ENCODE measurements around the gene KLLN.
"Not testable (repeated sequence)": the region's sequence is repeated elsewhere in the genome, so short reads cannot be mapped to it uniquely, and the experiment has no call there.

The KLLN gene

DNA sequence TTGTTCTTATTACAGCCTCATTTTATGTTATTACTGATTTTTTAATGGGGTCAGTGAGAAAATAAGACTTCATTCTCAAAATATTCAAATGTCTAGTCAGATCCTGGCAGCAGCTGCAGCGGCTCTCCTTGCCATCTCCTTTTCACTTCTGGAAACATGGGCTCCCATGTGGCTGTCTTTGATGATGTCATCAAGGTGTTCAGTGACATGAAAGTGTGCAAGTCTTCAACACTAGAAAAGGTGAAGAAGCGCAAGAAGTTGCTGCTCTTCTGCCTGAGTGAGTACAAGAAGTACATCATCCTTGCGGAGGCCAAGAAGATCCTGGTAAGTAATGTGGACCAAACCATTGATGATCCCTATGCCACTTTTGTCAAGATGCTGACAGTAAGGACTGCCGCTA lies 19.6 kb downstream of the KLLN start:
- no peak for DNase-seq (ENCODE audit: low read depth in 1 of 2, low spot score in 1 of 2)

DNA sequence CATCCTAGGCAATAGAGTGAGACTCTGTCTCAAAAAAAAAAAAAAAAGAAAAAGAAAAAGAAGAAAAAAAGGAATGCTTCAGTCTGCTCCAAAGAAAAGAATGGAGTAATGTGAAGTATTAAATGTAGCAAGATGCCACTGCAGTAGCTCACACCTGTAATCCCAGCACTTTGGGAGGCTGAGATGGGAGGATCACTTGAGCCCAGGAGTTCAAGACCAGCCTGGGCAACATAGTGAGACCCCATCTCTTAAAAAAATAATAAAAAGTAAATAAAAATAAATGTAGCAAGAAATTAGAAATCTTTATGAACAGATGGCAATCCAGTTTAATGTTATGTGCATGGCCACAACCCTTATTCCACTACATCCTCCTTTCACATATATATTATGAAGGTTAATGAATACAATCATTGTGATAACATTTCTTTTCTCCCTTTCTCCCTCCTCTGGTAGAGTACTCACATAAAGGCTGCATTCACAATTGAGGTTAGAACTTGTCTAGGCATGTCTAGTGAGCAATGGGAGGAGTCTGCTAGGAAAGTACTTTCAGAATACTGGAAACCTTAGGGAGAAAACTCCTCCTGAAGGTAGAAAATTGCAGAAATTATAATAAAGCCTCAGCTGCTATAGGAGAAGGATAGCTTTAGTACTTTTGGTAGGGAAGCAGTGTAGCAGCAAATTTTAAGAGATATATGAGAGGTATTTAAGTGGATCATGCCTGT lies 20.4 kb downstream of the KLLN start:
- no peak for DNase-seq (ENCODE audit: low read depth in 1 of 2, low spot score in 1 of 2)

DNA sequence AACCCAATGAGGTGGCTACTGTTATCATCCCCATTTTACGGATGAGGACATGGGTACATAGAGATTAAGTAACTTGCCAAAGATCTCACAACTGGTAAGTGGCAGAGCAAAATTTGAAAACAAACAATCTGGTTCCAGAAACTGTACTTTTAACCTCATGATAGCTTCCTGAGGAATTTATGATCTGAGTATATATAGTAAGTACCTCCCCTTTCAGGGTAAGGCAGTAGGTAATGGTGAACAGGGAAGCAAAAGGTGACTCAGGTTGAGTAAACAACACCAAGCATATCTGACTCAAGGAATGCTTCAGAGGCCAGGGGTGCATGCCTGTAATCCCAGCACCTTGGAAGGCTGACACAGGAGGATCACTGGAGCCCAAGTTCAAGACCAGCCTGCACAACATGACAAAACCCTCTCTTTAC lies 21.1 kb downstream of the KLLN start:
- DNase-seq (ENCODE audit: low read depth in 1 of 2, low spot score in 1 of 2), result no peak

DNA sequence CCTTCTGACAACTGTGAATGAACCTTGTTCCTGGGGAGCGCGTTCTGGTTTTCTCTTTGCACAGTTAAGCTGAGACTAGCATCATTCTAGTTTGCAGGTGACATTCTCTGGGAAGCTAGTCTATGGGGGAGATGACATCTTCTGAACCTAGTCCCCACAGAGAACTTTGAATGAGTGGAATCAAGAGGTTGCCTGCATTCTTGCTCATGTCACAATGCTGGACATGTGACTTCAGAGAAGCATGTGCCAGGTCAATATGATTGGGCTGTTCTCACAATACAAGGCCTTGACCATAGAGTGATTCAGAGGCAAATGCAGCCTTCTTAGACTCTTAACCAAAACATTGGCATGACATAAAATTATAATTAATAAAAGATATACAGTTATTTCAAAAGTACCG lies 22.1 kb downstream of the KLLN start:
- DNase-seq (ENCODE audit: low read depth in 1 of 2, low spot score in 1 of 2), result no peak

DNA sequence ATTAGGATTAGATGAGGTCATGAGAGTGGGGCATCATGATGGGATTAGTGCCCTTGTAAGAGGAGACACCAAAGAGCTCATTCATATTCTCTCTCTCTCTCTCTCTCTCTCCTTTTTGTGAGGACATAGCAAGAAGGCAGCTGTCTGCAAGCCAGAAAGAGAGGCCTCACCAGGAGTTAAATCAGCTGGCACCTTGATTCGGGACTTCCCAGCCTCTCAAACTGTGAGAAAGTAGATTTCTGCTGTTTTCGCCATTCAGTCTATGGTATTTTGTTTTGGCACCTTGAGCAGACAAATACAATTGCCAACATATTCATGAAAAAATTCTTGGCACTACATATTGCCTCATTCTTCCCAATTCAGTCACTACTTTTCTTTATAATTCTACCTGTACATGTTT lies 24.7 kb downstream of the KLLN start:
- DNase-seq (ENCODE audit: low read depth in 1 of 2, low spot score in 1 of 2), result no peak

DNA sequence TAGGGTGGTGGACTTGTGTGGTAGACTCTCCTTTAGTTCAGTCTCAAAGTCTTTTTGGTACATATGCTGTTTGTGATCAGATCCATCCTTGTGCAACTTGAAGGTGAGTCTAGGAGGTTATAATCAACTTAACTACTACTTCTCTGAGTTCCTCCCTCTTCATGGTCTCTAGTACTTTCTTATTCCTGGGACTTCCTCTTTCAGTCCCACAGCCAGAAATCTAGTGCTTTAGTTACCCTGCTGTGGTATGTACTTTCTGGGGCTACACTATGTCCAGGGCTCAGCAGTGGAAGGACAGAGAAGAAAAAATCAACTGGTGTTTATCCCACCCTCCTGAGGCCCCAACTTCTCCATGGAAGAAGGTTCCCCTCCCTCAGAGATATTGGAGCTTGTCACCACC lies 25.9 kb downstream of the KLLN start:
- DNase-seq (ENCODE audit: low read depth in 1 of 2, low spot score in 1 of 2), result no peak

DNA sequence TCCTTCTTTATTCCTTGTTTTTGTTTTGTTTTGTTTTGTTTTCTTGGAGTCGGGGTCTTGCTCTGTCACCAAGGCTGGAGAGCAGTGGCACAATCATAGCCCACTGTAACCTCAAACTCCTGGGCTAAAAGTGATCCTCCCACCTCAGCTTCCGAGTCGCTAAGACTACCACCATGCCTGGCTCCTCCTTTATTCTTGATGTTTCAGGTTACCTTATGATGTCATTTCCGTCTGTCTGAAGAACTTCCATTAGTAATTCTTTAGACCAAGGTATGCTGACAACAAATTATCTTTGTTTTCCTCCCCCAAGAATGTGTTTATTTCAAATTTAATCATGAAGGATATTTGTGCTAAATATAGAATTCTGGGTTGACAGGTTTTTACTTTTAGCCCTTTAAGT lies 27.2 kb downstream of the KLLN start:
- DNase-seq (ENCODE audit: low read depth in 1 of 2, low spot score in 1 of 2), result no peak

DNA sequence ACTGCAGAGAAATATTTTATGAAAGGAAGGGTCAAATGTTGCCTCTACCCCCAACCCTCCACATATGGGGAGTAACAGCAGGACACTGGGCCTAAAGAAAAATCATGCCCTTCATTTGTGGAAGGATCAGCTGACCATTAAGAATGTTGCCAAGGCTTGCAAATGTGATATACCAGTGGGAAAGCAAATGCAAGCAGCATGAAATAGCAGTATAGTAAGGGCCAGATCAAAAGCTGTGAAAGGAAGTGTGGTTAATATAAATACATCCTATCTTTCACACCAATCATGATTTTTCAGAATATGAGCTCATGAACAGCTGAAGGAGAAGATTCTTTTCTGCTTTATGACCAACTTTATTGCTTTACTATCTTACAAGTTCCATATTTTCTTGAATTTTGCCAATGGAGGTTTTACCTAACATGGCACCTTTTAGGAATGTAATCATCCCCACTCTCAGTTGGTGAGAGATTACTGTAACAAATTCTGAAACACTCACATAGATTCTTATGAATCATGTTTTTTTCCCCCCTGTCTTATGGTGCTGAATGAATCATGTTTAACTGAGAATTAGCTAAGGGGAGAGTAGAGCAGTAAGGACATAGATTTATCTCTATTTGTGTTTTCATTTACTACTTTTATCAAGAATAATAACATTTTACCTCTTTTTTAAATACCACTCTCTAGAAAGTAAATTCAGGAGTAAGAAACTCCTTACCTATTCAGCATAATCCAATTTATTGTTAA lies 33.2 kb downstream of the KLLN start:
- DNase-seq (ENCODE audit: low read depth in 1 of 2, low spot score in 1 of 2), result no peak

DNA sequence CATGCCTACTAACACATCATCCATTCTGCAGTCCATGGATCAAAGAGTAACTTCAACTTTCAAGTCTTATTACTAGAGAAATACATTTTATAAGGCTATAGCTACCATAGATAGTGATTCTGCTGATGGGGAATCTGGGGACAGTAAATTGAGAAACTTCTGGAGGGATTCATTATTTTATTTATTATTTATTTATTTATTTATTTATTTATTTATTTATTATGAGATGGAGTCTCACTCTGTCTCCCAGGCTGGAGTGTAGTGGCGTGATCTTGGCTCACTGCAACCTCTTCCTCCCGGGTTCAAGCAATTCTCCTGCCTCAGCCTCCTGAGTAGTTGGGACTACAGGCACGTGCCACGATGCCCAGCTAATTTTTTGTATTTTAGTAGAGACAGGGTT lies 34.3 kb downstream of the KLLN start:
- DNase-seq (ENCODE audit: low read depth in 1 of 2, low spot score in 1 of 2), result not testable (repeated sequence)

DNA sequence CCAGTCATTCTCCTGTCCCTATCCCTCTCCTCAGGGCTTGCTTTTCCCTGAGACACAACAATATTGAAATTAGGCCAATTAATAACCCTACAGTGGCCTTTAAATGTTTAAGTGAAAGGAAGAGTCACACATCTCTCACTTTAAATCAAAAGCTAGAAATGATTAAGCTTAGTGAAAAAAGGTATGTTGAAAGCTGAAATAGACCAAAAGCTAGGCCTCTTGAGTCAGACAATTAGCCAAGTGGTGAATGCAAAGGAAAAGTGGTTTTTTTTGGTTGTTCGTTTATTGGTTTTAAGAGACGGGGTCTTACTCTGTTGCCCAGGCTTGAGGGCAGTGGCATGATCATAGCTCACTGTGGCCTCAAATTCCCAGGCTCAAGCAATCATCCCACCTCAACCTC lies 35.7 kb downstream of the KLLN start:
- DNase-seq (ENCODE audit: low read depth in 1 of 2, low spot score in 1 of 2), result no peak

DNA sequence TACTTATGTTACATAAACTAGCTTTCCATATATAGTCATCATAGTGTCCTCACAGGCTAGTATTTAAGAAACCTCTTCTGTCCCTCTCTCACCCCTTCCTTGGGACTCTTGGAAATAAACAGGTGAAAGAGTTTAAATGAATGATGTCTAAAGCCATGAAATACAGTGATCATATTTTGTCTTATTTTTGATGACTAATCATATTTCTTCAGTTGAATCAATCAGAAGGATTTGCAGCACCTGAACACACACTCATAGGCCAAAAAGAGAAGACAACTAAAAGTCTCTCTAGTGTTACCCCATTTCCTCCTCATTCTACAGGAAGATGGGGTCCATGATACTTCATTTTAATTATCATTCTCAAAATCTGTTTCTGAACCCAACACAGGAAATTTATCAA lies 36.7 kb downstream of the KLLN start:
- no peak for DNase-seq (ENCODE audit: low read depth in 1 of 2, low spot score in 1 of 2)

DNA sequence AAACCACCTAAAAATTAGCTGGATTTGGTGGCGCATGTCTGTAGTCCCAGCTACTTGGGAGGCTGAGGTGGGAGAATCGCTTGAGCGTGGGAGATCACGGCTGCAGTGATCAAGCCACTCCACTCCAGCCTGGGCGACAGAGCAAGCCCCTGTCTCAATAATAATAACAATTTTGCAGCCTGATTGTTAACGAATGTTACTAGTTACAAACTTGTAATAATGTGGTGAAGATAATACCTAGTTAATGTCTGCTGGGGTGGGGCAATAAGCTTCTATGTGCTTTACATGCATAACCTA lies 44.1 kb downstream of the KLLN start:
- DNase-seq (ENCODE audit: low read depth in 1 of 2, low spot score in 1 of 2), result no peak

DNA sequence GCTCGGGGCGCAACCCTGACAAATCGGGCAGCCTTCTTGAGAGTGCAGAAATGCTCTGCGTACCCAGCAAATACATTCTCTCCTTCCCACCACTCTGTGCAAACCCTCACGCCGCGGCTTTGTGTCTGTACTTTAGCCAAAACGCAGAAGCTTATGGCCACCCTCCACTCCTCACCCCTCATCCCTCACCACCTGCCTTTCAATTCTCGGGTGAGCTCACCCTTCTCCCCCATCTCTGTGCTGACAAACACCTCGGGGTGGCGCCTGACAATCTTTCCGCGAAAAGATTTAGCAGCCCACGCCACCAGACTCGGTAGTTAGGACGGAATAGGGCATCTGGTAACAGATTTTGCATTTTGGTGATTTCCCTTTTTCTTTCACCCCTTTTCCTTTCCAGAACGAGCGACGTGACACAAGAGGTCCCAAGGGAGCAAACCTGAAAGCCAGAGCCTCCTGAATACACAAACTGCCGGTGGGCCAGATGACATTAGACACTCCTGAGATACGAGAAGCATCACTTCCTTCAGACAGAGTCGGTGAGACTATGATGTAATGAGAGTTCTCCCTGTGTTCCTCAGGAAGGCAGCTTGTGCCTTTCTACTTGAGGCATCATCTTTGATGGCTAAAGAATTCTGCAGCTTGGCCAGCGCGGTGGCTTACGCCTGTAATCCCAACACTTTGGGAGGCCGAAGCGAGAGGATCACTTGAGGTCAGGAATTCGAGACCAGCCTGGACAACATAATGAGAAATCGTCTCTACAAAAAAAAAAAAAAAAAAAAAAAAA lies 44.6 kb downstream of the KLLN start:
- peak; percentile 33 to 55 for DNase-seq (ENCODE audit: low read depth in 1 of 2, low spot score in 1 of 2)

DNA sequence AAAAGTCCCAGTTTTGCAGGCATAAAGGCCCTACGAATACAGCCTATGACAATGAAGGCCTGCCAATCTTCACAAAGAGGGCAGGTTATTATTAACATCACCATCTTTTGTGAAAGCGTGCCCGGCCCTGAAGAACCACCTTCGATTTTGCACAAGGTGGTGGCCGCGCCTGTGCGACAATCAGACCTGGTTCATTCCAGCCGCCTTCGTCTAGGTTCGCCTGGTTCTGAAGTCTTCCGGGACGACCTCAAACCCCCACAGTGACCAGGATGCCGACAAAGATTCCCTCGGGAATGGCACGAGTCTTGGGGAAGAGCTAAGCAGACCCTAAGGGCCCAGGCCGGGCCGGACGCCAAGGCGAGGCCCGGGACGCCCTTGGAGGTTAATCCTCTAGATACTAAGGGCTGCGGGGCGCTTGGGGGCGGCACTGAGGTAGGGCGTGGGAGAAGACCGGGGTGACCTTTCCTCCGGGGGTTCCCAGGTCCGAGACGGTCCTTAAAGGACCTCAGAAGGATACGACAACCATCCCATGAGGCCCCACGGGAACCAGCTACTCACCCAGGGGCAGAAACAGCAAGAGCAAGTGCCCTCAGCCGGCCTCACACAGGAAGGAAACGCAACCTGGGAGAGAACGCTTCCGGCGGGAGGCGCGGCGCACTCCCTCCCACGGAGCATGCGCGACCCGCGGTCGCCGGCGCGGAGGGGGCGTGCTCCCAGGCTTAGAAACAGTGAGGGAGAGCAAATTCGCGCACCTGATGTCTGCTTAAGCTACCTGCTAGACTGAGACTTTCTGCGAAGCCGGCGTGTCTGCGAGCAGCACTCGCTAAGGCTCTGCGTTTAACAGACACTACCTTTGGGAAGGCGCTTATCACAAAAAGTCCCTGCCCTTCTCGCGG lies 45.5 kb downstream of the KLLN start, which contains the start of gene ATAD1:
Gene ATAD1, minus strand, starts transcription at position 618 of the 896 bp plus-strand sequence. CDS start 3,627 bp downstream, outside the sequence.
- DNase-seq (ENCODE audit: low read depth in 1 of 2, low spot score in 1 of 2), result peak; percentile 80 to 86

DNA sequence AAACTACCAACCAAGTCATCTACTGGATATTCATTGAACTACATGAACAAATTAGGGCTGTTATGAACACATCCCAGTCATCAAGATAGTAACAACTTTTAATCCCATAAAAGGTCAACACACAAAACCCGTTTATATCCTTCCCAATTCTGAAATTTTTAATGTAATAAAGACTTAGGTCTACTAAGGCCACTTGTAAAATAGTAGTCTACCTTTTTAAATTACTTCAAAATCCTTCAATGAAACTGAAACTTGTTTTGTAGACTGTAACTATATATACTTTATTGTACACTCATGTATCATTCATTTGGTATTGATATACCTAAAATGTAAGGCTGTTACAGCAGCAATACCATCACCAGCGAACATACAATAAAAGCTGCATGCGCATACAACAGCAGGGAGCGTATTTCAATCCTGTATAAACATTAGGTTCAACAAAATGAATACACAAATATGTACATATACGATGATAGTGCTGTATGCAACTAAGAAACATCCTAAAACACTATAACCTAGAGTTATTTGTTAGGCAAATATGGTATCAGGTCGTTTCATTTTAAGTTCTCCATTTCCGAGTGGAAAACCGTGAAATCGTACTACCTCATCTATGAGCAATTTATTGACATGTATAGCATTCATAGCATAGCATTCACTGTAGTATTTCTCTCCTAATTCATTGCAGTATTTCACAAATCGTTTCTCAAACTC lies 46.3 kb downstream of the KLLN start:
- DNase-seq (ENCODE audit: low read depth in 1 of 2, low spot score in 1 of 2), result no peak

DNA sequence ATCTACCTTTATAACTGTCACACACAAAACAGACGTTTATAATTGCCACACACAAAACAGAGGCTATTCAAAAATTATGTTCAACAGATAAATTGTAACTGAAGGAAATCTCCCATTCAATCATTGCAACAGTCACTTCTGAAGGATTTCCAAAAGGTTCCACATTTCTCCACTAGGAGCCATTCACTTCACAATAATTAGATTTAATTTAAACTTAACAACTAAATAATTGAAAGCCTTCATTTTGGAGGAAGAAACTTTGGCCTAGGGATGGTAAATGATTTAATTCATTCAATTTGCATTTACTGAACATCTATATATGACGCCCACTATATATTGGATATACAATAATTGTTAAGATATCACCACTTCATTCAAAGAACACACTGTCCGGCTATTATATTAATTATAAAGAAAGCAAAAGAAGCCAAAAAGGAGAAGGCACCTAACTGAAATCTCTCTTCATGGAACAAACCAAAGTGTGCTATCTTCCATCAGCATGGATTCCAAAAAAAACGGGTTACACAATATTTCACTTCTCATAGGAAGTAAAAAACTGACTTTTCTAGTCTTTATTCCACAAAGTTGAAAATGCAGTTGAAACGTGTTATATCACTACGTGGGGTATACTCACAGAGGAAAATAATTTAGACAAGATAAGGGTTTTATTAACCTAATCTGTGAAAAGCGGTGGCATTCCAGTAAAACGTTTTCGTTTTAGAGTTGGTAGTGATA lies 47.0 kb downstream of the KLLN start:
- no peak for DNase-seq (ENCODE audit: low read depth in 1 of 2, low spot score in 1 of 2)

All from activated CD4-positive, alpha-beta T cell treated with anti-CD3 and anti-CD28 coated beads, Interleukin-2, amount 50 U/mL, for 24 hours (primary cell).